ENCODE measurements around the gene INPP5A.

- TF ChIP-seq EZH2phosphoT487 (IDR thresholded peaks at IDR 0.05; ENCODE audit: borderline replicate concordance) (no peak), POLR2A (IDR thresholded peaks at IDR 0.05; ENCODE audit: borderline replicate concordance, extremely low read depth, insufficient read depth, insufficient read length) (no peak), EZH2 (IDR thresholded peaks at IDR 0.05) (no peak), CTCF (IDR thresholded peaks at IDR 0.05 in 2 of 3, conservative IDR thresholded peaks at IDR 0.05 in 1 of 3; ENCODE audit: borderline replicate concordance in 1 of 3, insufficient read depth in 1 of 3, low read depth in 2 of 3, low read length in 2 of 3) (no peak), MAX (IDR thresholded peaks at IDR 0.05) (no peak), EGR1 (IDR thresholded peaks at IDR 0.05; ENCODE audit: low read depth) (no peak), REST (IDR thresholded peaks at IDR 0.05; ENCODE audit: low read depth) (no peak), ZBTB33 (IDR thresholded peaks at IDR 0.05; ENCODE audit: extremely low read depth, insufficient replicate concordance, low read length) (no peak), CBX3 (IDR thresholded peaks at IDR 0.05; ENCODE audit: low read depth) (no peak), SIN3A (IDR thresholded peaks at IDR 0.05; ENCODE audit: low read depth) (no peak), ELF1 (IDR thresholded peaks at IDR 0.05; ENCODE audit: borderline replicate concordance, low read depth) (no peak), JUND (IDR thresholded peaks at IDR 0.05) (no peak)
These were observed 5.4 kb upstream of the INPP5A start for GRCh38 chr10:132532179-132532578.
